ENCODE measurements around the gene GPR141. TPM values are rescaled to one million over a fixed set of nuclear protein-coding genes. Genes with fewer than 3 reads are reported as not detected.

Gene GPR141
- total and polyA plus RNA-seq, 2 donors (not counting 1 experiment from before 2014, with no cell fraction given) = not detected

DNA sequence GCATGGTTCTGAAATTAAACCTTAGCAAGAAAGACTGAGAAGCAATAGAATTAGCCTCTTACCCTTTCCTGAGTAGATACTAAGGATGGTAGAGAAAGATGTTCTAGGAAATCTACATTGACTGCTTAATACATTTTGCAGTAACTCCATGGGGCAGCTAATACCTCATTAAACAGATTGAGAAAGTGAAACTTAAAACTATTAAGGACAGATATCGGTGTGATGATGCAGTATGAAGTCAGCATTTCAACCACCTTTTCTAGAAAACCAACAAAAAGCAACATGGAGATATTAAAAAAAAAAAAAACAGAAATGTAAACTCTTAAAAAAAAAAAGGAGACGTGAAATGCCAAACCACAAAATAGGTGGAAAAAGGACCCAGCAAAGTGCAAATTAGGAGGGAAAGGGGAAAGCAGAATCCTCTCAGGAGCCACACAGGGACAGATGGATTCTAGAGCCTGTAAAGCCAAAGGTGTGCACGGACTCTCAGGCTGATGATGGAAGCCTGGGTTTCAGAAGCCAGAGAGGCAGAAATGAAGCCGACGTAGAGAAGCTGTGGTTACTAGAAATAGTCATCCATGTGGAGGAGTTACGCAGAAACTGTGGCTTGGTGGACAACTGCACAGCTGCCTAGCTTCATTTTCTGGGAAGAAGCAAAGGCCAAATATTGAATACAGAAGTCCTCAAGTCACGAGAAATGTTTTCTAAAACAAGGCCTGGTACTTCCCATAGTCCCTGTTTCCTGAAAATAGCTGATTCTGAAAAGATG, 38.1 kb upstream of the GPR141 start:
- H3K4me3 Mint-ChIP-seq = no peak overlapping the region
- H3K4me1 Mint-ChIP-seq = peaks cover 3% of the 10 kb centered on the region
- H4K20me1 ChIP-seq (ENCODE audit: control insufficient read depth, insufficient read depth, low read length, poor library complexity, severe bottlenecking) = no peaks in the 10 kb centered on the region
- TF ChIP-seq EZH2 (IDR thresholded peaks at IDR 0.05; ENCODE audit: borderline replicate concordance, insufficient read depth, low read depth, low read length, poor library complexity, severe bottlenecking) = no peak
- TF ChIP-seq, protein P1, sequence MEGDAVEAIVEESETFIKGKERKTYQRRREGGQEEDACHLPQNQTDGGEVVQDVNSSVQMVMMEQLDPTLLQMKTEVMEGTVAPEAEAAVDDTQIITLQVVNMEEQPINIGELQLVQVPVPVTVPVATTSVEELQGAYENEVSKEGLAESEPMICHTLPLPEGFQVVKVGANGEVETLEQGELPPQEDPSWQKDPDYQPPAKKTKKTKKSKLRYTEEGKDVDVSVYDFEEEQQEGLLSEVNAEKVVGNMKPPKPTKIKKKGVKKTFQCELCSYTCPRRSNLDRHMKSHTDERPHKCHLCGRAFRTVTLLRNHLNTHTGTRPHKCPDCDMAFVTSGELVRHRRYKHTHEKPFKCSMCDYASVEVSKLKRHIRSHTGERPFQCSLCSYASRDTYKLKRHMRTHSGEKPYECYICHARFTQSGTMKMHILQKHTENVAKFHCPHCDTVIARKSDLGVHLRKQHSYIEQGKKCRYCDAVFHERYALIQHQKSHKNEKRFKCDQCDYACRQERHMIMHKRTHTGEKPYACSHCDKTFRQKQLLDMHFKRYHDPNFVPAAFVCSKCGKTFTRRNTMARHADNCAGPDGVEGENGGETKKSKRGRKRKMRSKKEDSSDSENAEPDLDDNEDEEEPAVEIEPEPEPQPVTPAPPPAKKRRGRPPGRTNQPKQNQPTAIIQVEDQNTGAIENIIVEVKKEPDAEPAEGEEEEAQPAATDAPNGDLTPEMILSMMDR (IDR thresholded peaks at IDR 0.05) = no peak
- H3K27ac ChIP-seq (ENCODE audit: low read length in 2 of 2) = no peak overlapping the region
- H3K36me3 ChIP-seq (replicated peaks in 1 of 2; ENCODE audit: control extremely low read depth in 1 of 2, control insufficient read depth in 1 of 2, extremely low read depth in 1 of 2, insufficient read depth in 2 of 2, low read length in 1 of 2) = no peaks in the 10 kb centered on the region
- no peak overlapping the region for H3K9ac ChIP-seq (ENCODE audit: low read length)
- H3K4me2 ChIP-seq (replicated peaks; ENCODE audit: low read depth, low read length, poor library complexity, severe bottlenecking) = no peak overlapping the region
- H3K27me3 Mint-ChIP-seq = peaks cover 15% of the 10 kb centered on the region
- POLR2A ChIA-PET = no interaction called here
- no peaks in the 10 kb centered on the region for H3K9me3 ChIP-seq (ENCODE audit: control extremely low read depth in 1 of 3, control insufficient read depth in 2 of 3, insufficient read depth in 1 of 3, low read length in 2 of 3)
- no peak for ATAC-seq (ENCODE audit: low read depth)
- intact Hi-C loops (cut with micrococcal nuclease) = no loop called here
- no peak for DNase-seq
- no peaks in the 10 kb centered on the region for H3K9me3 Mint-ChIP-seq (ENCODE audit: insufficient read depth)
- H3K79me2 ChIP-seq (ENCODE audit: control insufficient read depth, insufficient read depth, low read length) = no peaks in the 10 kb centered on the region
- H2AFZ ChIP-seq (ENCODE audit: insufficient read depth, low read depth, low read length, poor library complexity, severe bottlenecking) = no peak overlapping the region
- 17% methylated on average over 4 of the region's 7 CpGs for WGBS (ENCODE audit: insufficient coverage)
- no peaks in the 10 kb centered on the region for H3K4me1 ChIP-seq (ENCODE audit: control insufficient read depth in 2 of 2, insufficient read depth in 2 of 2, low read length in 2 of 2)
- no peak overlapping the region for H3K27ac Mint-ChIP-seq
- no peak overlapping the region for H3K4me3 ChIP-seq (ENCODE audit: control extremely low read depth in 1 of 5, extremely low read depth in 1 of 5, insufficient read depth in 1 of 5, low read depth in 2 of 5, low read length in 4 of 5)
- CTCF ChIA-PET = no interaction called here
- H3K27me3 ChIP-seq (replicated peaks in 1 of 4; ENCODE audit: control extremely low read depth in 1 of 4, control insufficient read depth in 3 of 4, insufficient read depth in 4 of 4, low read length in 3 of 4) = peaks cover 0 to 15% (median 6%) of the 10 kb centered on the region in 4 experiments

DNA sequence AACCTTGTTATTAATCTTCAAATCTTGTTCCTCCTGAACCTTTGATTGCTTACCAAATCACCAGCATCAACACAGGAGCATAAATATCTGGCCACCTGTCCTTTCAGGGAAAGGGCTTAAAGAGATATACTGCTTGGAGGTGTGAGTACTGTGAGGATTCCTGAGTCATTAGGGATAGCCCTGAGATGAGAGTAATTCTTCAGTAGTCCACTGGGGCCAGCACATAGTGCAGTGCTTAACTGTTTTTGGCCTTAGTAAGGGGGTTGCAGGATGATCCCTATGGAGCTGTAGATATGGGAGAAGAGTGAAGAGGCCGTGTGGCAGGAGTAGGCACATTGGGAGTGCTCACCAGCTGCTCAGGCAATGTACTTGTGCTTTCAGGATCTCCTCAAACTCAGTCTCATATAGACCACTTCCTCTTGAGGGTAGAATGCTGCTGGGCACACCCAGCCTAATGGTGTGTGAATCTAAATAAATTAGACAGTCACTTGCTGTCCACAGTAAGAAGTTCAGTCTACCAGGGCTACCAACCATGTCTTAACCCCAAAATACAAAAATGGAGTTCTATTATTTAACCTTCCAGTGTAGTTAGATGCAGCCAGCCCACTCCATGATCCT, 26.5 kb upstream of the GPR141 start:
- Histone ChIP-seq H3K36me3 (replicated peaks in 1 of 2; ENCODE audit: control extremely low read depth in 1 of 2, control insufficient read depth in 1 of 2, extremely low read depth in 1 of 2, insufficient read depth in 2 of 2, low read length in 1 of 2) (no peaks in the 10 kb centered on the region), H3K27ac (ENCODE audit: low read length in 2 of 2) (no peak overlapping the region), H2AFZ (ENCODE audit: insufficient read depth, low read depth, low read length, poor library complexity, severe bottlenecking) (no peak overlapping the region), H3K9me3 (ENCODE audit: control extremely low read depth in 1 of 3, control insufficient read depth in 2 of 3, insufficient read depth in 1 of 3, low read length in 2 of 3) (no peaks in the 10 kb centered on the region), H3K27me3 (replicated peaks in 1 of 4; ENCODE audit: control extremely low read depth in 1 of 4, control insufficient read depth in 3 of 4, insufficient read depth in 4 of 4, low read length in 3 of 4) (peaks cover 0 to 25% (median 14%) of the 10 kb centered on the region in 4 experiments), H3K4me2 (replicated peaks; ENCODE audit: low read depth, low read length, poor library complexity, severe bottlenecking) (peak overlapping the region; percentile 31), H3K9ac (ENCODE audit: low read length) (no peak overlapping the region), H3K79me2 (ENCODE audit: control insufficient read depth, insufficient read depth, low read length) (no peaks in the 10 kb centered on the region), H3K4me3 (ENCODE audit: control extremely low read depth in 1 of 5, extremely low read depth in 1 of 5, insufficient read depth in 1 of 5, low read depth in 2 of 5, low read length in 4 of 5) (no peak overlapping the region), H3K4me1 (ENCODE audit: control insufficient read depth in 2 of 2, insufficient read depth in 2 of 2, low read length in 2 of 2) (peaks cover 15 to 16% of the 10 kb centered on the region in 2 donors), H4K20me1 (ENCODE audit: control insufficient read depth, insufficient read depth, low read length, poor library complexity, severe bottlenecking) (no peaks in the 10 kb centered on the region)
- Mint-ChIP-seq H3K4me3 (peak overlapping the region; percentile 6), H3K4me1 (peaks cover 15% of the 10 kb centered on the region), H3K27me3 (peaks cover 39% of the 10 kb centered on the region), H3K9me3 (ENCODE audit: insufficient read depth) (no peaks in the 10 kb centered on the region), H3K27ac (no peak overlapping the region)
- intact Hi-C loops (cut with micrococcal nuclease) = no loop called here
- CTCF ChIA-PET = no interaction called here
- POLR2A ChIA-PET = interaction anchor here (0.6 kb wide), 1 partner anchor 138 kb away, joined by 9 read pairs; no protein-coding TSS in a partner anchor
- DNase-seq (peak; percentile 29), ATAC-seq (ENCODE audit: low read depth) (no peak)
- TF ChIP-seq, protein P1 (IDR thresholded peaks at IDR 0.05) = no peak
- TF ChIP-seq EZH2 (IDR thresholded peaks at IDR 0.05; ENCODE audit: borderline replicate concordance, insufficient read depth, low read depth, low read length, poor library complexity, severe bottlenecking) = no peak
- 22% methylated on average over 1 of the region's 1 CpG for WGBS (ENCODE audit: insufficient coverage)

All from B cell (primary cell).